VCaP (cell line): ENCODE results near the gene ITPR2.
"Not testable (repeated sequence)": the region's sequence is repeated elsewhere in the genome, so short reads cannot be mapped to it uniquely, and the experiment has no call there.

Source experiments
- H3K27ac ChIP-seq: fragments of 450-650 bp; 2 replicates; pipeline ENCODE4 v1.5.1; 2017
- CTCF ChIP-seq: fragments of 450-650 bp; conservative IDR thresholded peaks from 2 replicates; pipeline ENCODE4 v1.5.1; 2017; ENCODE audit warnings: mild to moderate bottlenecking, moderate library complexity

ITPR2 gene

DNA sequence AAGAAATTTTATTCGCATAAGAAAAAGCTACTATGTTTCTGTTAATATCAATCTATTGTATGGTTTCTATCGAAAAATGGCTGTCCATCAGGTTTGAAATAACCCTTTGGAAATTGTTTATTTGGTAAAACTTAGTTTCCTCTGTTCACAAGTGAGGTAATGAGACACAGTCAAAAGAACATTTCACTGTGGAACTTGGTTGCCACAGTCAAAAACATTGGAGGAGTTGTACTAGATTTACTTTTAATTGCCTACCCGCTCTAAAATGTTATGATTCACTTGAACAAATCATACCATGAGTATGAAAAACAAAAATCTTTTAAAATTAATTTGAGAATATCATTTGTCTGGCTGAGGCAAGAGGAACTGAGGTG is 46.5 kb downstream of the ITPR2 start:
- no peak overlapping the region for H3K27ac ChIP-seq
- no peak for TF ChIP-seq CTCF

GRCh38 chr12:26783816-26784379 is 49.1 kb downstream of the ITPR2 start:
- not testable (repeated sequence) for H3K27ac ChIP-seq

DNA sequence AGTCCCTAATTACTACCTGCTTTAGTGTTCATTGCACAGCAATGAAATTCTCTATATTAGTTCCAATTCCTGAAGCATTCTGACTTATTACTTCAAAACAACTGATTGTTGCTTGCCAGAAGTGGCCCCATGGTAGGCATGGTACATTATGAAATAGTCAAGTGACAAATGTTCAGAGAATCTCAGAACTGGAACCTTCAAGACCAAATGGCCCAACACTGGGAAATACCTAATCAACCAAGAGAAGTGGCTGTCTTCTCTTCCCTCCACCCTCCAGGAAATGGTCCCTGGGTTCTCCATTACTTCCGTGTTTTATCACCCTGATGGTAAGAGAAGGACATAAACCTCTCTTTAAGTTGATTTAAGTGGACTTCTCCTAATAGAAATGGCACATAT is 49.9 kb downstream of the ITPR2 start:
- no peak for TF ChIP-seq CTCF
- no peak overlapping the region for H3K27ac ChIP-seq

DNA sequence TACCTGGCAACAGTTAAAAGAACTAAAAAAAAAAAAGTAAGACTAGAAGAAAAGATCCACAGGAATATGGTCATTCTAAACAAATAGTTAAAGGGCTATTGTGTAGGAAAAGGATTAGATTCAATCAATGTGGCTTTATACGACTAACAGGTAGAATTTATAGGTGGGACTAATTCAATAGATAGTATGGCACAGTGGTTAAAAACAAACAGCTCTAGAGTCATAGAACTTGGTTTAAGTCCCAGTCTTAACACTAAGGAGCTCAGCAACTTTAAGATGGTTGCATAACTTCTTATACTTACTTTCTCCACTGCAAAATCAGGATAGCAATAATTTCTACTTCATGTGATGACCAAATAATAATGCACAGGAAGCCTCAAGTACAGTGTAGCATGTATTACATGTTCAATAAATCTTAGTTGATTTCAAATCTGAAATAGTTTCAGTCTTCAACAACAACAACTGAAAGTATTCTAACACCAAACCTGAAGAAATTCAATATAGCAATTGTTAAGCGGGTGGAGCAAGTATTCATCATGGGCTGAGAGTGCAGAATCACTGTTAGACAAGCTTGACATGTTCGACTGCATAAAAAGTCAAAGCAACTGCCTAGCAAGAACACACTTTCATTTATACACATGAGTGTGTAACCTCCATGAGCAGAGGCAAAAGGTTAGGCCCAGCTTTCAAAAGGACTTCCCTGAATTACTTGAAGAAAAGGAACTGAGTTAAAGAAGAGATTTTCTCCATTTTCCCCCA is 50.4 kb downstream of the ITPR2 start:
- no peak for TF ChIP-seq CTCF
- H3K27ac ChIP-seq: no peak overlapping the region

DNA sequence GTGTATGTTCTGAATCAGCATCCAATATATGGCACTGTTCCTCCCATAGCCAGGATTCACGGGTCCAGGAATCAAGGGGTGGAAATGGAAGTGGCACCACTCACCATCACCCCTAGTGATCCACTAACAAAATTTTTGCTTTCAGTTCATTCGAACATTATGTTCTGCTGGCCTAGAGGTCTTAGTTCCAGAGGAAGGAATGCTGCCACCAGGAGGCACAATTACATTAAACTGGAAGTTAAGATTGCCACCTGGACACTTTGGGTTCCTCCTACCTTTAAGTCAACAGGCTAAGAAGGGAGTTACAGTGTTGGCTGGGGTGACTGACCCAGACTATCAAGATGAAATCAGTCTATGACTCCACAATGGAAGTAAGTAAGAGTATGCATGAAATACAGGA is 52.3 kb downstream of the ITPR2 start:
- not testable (repeated sequence) for H3K27ac ChIP-seq

DNA sequence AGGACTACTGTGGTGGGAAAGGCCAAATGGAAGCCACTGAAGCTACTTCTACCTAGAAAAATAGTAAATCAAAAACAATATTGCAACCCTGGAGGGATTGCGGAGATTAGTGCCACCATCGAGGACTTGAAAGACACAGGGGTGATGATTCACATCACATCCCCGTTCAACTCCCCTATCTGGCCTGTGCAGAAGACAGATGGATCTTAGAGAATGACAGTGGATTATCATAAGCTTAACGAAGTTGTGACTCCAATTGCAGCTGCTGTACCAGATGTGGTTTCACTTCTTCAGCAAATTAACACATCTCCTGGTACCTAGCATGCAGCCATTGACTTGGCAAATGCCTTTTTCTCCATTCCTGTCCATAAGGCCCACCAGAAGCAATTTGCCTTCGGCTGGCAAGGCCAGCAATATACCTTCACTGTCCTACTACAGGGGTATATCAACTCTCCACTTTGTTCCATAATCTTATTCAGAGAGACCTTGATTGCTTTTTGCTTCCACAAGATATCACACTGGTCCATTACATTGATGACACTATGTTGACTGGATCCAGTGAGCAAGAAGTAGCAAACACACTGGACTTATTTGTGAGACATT is 54.7 kb downstream of the ITPR2 start:
- H3K27ac ChIP-seq: not testable (repeated sequence)

DNA sequence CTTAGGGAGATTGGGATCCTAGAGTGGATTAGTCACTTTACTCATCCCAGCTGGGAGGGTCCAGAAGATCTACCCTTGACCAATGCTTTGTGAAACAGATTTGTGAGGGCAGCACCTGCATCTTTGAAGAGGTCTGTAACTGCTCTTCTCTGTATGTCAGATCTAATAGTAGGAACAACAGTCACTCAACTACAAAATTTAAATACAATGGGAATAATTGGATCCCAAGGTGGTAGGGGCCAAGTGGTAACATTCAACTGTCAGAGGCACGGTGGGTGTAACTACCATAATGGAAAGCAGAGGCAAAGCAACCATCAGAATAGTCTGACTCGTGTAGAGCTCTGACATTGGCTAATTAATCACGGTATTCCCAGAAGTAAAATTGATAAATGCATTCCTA is 55.8 kb downstream of the ITPR2 start:
- TF ChIP-seq CTCF: no peak
- no peak overlapping the region for H3K27ac ChIP-seq

DNA sequence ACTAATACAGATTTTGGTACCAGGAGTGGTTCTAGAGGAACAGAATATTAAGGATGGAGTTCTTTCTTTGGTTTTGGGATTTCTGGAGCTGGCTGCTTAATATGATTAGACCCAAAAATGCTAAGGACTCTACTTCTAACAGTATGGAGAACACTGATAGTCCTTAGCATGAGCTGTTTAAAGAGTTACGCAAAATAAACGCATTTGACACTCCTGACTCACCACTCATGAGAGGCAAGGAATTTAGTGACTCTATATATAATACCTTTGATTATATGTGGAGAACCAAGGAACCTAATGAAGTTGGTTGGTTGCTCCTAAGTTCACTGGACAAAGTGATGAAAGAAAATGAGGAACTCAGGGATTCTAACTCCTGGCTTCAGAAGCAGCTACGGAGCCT is 57.0 kb downstream of the ITPR2 start:
- not testable (repeated sequence) for H3K27ac ChIP-seq

- no peak for TF ChIP-seq CTCF
- no peak overlapping the region for H3K27ac ChIP-seq
Observed at GRCh38 chr12:26773313-26774104, 59.5 kb downstream of the ITPR2 start.
